ENCODE results near the gene TEX10. TPM values are rescaled to one million over a fixed set of nuclear protein-coding genes. Genes with fewer than 3 reads are reported as not detected.
A peak's percentile ranks its signal among the peaks of the same experiment; 100 is the strongest.

Gene TEX10
- total and polyA plus RNA-seq, 2 of the 4 experiments (the other 2 are of a cell fraction): 16.2 to 43.9 TPM

- peak; percentile 53; the same call in 1 of the 2 replicates for ATAC-seq (ENCODE audit: low read depth)
- H3K4me3 ChIP-seq (ENCODE audit: insufficient read depth, low read depth, low read length): no peak overlapping the region
- in situ Hi-C loops (cut with MboI; ENCODE audit: low sequenced_read_pairs): no loop called here
- H3K9me1 ChIP-seq (ENCODE audit: insufficient read depth, low read length): 0 out of 2 replicates have a peak, but pooled peaks cover 2% of the 10 kb centered on the region
- CTCF ChIA-PET: interaction anchor here (1.3 kb wide), 1 partner anchor 1034 kb away, joined by 4 read pairs; no protein-coding TSS in a partner anchor
- no peak overlapping the region for H3K14ac ChIP-seq (replicated peaks; ENCODE audit: low read depth, low read length)
- H2BK20ac ChIP-seq (ENCODE audit: low read depth, low read length): no peak overlapping the region
- no TSS peak for BruUV-seq (replicated peaks)
- no peak overlapping the region for H2BK120ac ChIP-seq (ENCODE audit: low read depth, low read length)
- H3K27me3 ChIP-seq (ENCODE audit: control insufficient read depth, insufficient read depth, low read length): no peaks in the 10 kb centered on the region
- H4K5ac ChIP-seq (ENCODE audit: low read depth, low read length): no peak overlapping the region
- H2AK9ac ChIP-seq (replicated peaks; ENCODE audit: low read depth, low read length, poor library complexity): no peak overlapping the region
- H2BK15ac ChIP-seq (ENCODE audit: low read depth, low read length): no peak overlapping the region
- no CpG with 5 or more reads among the region's 5 CpGs for WGBS, 2 experiments (ENCODE audit: extremely low coverage in 2 of 2, insufficient read length in 1 of 2)
- peaks cover 10% of the 10 kb centered on the region for H3K36me3 ChIP-seq (ENCODE audit: control insufficient read depth, insufficient read depth, low read length)
- H2AFZ ChIP-seq (replicated peaks; ENCODE audit: low read length, poor library complexity): no peak overlapping the region
- H3K4me1 ChIP-seq (ENCODE audit: control insufficient read depth, insufficient read depth, low read length): peaks cover 3% of the 10 kb centered on the region; the same call in 1 of the 2 replicates
- no peak overlapping the region for H3K27ac ChIP-seq (ENCODE audit: insufficient read depth, low read length)
- no peak overlapping the region for H4K91ac ChIP-seq (ENCODE audit: insufficient read depth, low read depth, low read length)
- intact Hi-C loops (cut with micrococcal nuclease): no loop called here
- H3K4me2 ChIP-seq (ENCODE audit: low read depth, low read length): no peak overlapping the region
- no peak overlapping the region for H3K23ac ChIP-seq (ENCODE audit: low read depth, low read length)
- H2BK5ac ChIP-seq (ENCODE audit: low read depth, low read length, poor library complexity, severe bottlenecking): no peak overlapping the region
- no peaks in the 10 kb centered on the region for H4K20me1 ChIP-seq (ENCODE audit: insufficient read depth, low read length)
- H3K56ac ChIP-seq (ENCODE audit: extremely low read depth, insufficient read depth, low read length): no peak overlapping the region
- no peak overlapping the region for H2AK5ac ChIP-seq (ENCODE audit: low read depth, low read length)
- H3K79me1 ChIP-seq (ENCODE audit: low read depth in 1 of 2, low read length in 2 of 2): no peaks in the 10 kb centered on the region
- H3K9ac ChIP-seq (ENCODE audit: low read depth, low read length): no peak overlapping the region
- dilution Hi-C loops (cut with HindIII; ENCODE audit: low sequenced_read_pairs, unreplicated experiment): no loop called here
- H3K4ac ChIP-seq (ENCODE audit: low read depth, low read length): no peak overlapping the region
- POLR2A ChIA-PET (ENCODE audit: unreplicated experiment): no interaction called here
- H3K18ac ChIP-seq (ENCODE audit: low read depth, low read length): no peak overlapping the region
- H4K8ac ChIP-seq (ENCODE audit: low read depth in 2 of 2, low read length in 2 of 2): no peak overlapping the region
- DNase-seq: peak; percentile 61
- H3K9me3 ChIP-seq (ENCODE audit: control insufficient read depth, insufficient read depth, low read length): no peaks in the 10 kb centered on the region
- TF ChIP-seq RCOR1 (IDR thresholded peaks at IDR 0.05; ENCODE audit: insufficient replicate concordance, low read length): no peak
- TF ChIP-seq SMC3 (IDR thresholded peaks at IDR 0.05; ENCODE audit: low read depth, low read length): no peak
- no peak for TF ChIP-seq FOS (IDR thresholded peaks at IDR 0.05; ENCODE audit: low read depth, low read length)
- TF ChIP-seq RAD21 (IDR thresholded peaks at IDR 0.05; ENCODE audit: low read length): no peak
- TF ChIP-seq CTCF (conservative IDR thresholded peaks at IDR 0.05; ENCODE audit: low read depth, low read length): no peak
- no peak for TF ChIP-seq MAZ (IDR thresholded peaks at IDR 0.05; ENCODE audit: borderline replicate concordance, low read depth, low read length)
- TF ChIP-seq RFX5 (IDR thresholded peaks at IDR 0.05; ENCODE audit: low read depth, low read length): no peak
- no peak for TF ChIP-seq MAFK (IDR thresholded peaks at IDR 0.05; ENCODE audit: low read depth, low read length)
- no peak for TF ChIP-seq USF2 (IDR thresholded peaks at IDR 0.05; ENCODE audit: low read depth, low read length)
- TF ChIP-seq ELK1 (IDR thresholded peaks at IDR 0.05; ENCODE audit: borderline replicate concordance, low read depth, low read length): no peak
- TF ChIP-seq CEBPB (IDR thresholded peaks at IDR 0.05; ENCODE audit: low read depth, low read length): no peak
- TF ChIP-seq POLR2A (IDR thresholded peaks at IDR 0.05; ENCODE audit: low read depth, low read length): no peak
- TF ChIP-seq CHD1 (IDR thresholded peaks at IDR 0.05; ENCODE audit: low read depth, low read length): no peak
- TF ChIP-seq BHLHE40 (IDR thresholded peaks at IDR 0.05; ENCODE audit: low read depth, low read length): no peak
- TF ChIP-seq MXI1 (IDR thresholded peaks at IDR 0.05; ENCODE audit: borderline replicate concordance, low read depth, low read length): no peak
Measured at GRCh38 chr9:100277166-100277979, 75.4 kb downstream of the TEX10 start.

All from IMR-90 (cell line).